K562 (cell line): Measurements from ENCODE around the gene NOL4L. TPM values are rescaled to one million over a fixed set of nuclear protein-coding genes. Genes with fewer than 3 reads are reported as not detected.

Experiments
- CC2D1A ChIP-seq: fragments of 450-650 bp; IDR thresholded peaks from 2 replicates; pipeline ENCODE4 v1.6.1; 2017; ENCODE audit warnings: mild to moderate bottlenecking
- E2F6 ChIP-seq, 2 experiments: IDR thresholded peaks; 2 replicates each; pipeline ENCODE4 v1.6.1; 2011; ENCODE audit warnings: borderline replicate concordance in 1 of 2, control low read depth in 1 of 2, low read depth in 1 of 2, low read length in 1 of 2, mild to moderate bottlenecking in 1 of 2, mixed read lengths in 1 of 2, moderate library complexity in 1 of 2; ENCODE audit not compliant: insufficient read depth in 1 of 2, insufficient read length in 1 of 2, poor library complexity in 1 of 2, severe bottlenecking in 1 of 2; ENCODE audit errors: extremely low read depth in 1 of 2
- EGR1 ChIP-seq: fragments of 450-650 bp; conservative IDR thresholded peaks from 2 replicates; pipeline ENCODE4 v1.6.1; 2017; ENCODE audit warnings: mild to moderate bottlenecking
- ESRRB ChIP-seq: fragments of 250-450 bp; sonication (Bioruptor Pico); IDR thresholded peaks from 2 replicates; pipeline ENCODE4 v1.5.0; 2020; ENCODE audit warnings: mild to moderate bottlenecking, moderate library complexity, borderline replicate concordance
- FOXJ3 ChIP-seq: sonication (generic); formaldehyde crosslinking; IDR thresholded peaks from 2 replicates; pipeline ENCODE4 v1.4.0; 2020; ENCODE audit warnings: mild to moderate bottlenecking, missing genetic modification reagents
- HBP1 ChIP-seq: fragments of 450-650 bp; formaldehyde crosslinking; IDR thresholded peaks from 2 replicates; pipeline ENCODE4 v1.4.0; 2022; ENCODE audit warnings: missing genetic modification characterization
- HNRNPLL ChIP-seq: fragments of 200-400 bp; formaldehyde crosslinking; IDR thresholded peaks from 2 replicates; pipeline ENCODE4 v1.6.1; 2017; ENCODE audit warnings: low read length, low read depth, mild to moderate bottlenecking; ENCODE audit not compliant: poor library complexity, severe bottlenecking
- IRF9 ChIP-seq: fragments of 450-650 bp; IDR thresholded peaks from 2 replicates; pipeline ENCODE4 v1.6.1; 2016; ENCODE audit warnings: missing biosample characterization, missing genetic modification characterization
- MXI1 ChIP-seq: IDR thresholded peaks from 2 replicates; pipeline ENCODE4 v1.6.1; 2011; ENCODE audit warnings: low read depth, mild to moderate bottlenecking, improper control_type of control experiment, low read length
- NR0B1 ChIP-seq: fragments of 450-650 bp; IDR thresholded peaks from one replicate; pipeline ENCODE4 v1.6.1; 2018; ENCODE audit warnings: mild to moderate bottlenecking, moderate library complexity; ENCODE audit not compliant: partially characterized antibody
- RBFOX2 ChIP-seq: fragments of 200-400 bp; formaldehyde crosslinking; IDR thresholded peaks from 2 replicates; pipeline ENCODE4 v1.6.1; 2017; ENCODE audit warnings: low read depth, mild to moderate bottlenecking, low read length, moderate library complexity
- ZBTB2 ChIP-seq: fragments of 450-650 bp; IDR thresholded peaks from 2 replicates; pipeline ENCODE4 v1.6.1; 2016; ENCODE audit warnings: antibody characterized with exemption
- ZSCAN32 ChIP-seq: fragments of 450-650 bp; formaldehyde crosslinking; IDR thresholded peaks from 2 replicates; pipeline ENCODE4 v1.4.0; 2020; ENCODE audit warnings: mild to moderate bottlenecking, moderate library complexity
- polyA plus RNA-seq, 8 experiments: library from polyadenylated mRNA; depleted of rRNA in 4 of 8; stranded (reverse) in 5 of 8; unstranded in 3 of 8; fragments of >200 nt; fragmentation: Nextera tagmentation in 2 of 8; fragmentation: Illumina TruSeq in 1 of 8; extraction: Ambion mirVana in 2 of 8; extraction: Trizol in 1 of 8; gene quantifications; 2 replicates each; pipeline versions ENCODE4 v1.2.1 to v1.2.3, GENCODE V29; 2011 to 2014; ENCODE audit warnings: inconsistent platforms in 1 of 8, missing spikeins in 1 of 8
- total RNA-seq, 7 experiments: library from RNA; depleted of rRNA in 6 of 7; stranded (reverse); fragments of >200 nt in 6 of 7; fragmentation: Illumina TruSeq in 2 of 7; extraction: Trizol in 2 of 7; gene quantifications; 2 replicates each; pipeline versions ENCODE4 v1.2.1 to v1.2.3, GENCODE V29; 2011 to 2021; ENCODE audit warnings: low replicate concordance in 1 of 7

NOL4L gene
- total and polyA plus RNA-seq, 9 of the 15 experiments (the other 6 are each of a cell fraction or from before 2014, with no cell fraction given): 5.1 to 36.2 (median 13.6) TPM

GRCh38 chr20:32578840-32579390 is 6.2 kb downstream of the NOL4L start (continued):
- TF ChIP-seq MXI1: no peak
- 0 out of 2 replicates have a peak, but pooled peaks have one; percentile 29 for TF ChIP-seq RBFOX2
- no peak for TF ChIP-seq HBP1 (CRISPR knock-in tag)
- no peak for TF ChIP-seq ESRRB (CRISPR knock-in tag)
- no peak for TF ChIP-seq ZSCAN32
- TF ChIP-seq E2F6 (IDR thresholded peaks at IDR 0.05; ENCODE audit: borderline replicate concordance in 1 of 2, extremely low read depth in 1 of 2, insufficient read depth in 1 of 2, insufficient read length in 1 of 2, low read depth in 1 of 2, low read length in 1 of 2, poor library complexity in 1 of 2, severe bottlenecking in 1 of 2): no peak
- TF ChIP-seq FOXJ3 (CRISPR knock-in tag): no peak
- TF ChIP-seq ZBTB2: no peak
- TF ChIP-seq NR0B1: no peak
- no peak for TF ChIP-seq HNRNPLL
- no peak for TF ChIP-seq CC2D1A
- no peak for TF ChIP-seq IRF9 (tag)
- TF ChIP-seq EGR1: 0 out of 2 replicates have a peak, but pooled peaks have one; percentile 3
